ENCODE results near the gene CAMLG. TPM values are rescaled to one million over a fixed set of nuclear protein-coding genes. Genes with fewer than 3 reads are reported as not detected.

Gene CAMLG
- total RNA-seq, 1 donor from 2014 or later: 18.7 TPM

GRCh38 chr5:134769206-134769605 lies 30.9 kb downstream of the CAMLG start:
- intact Hi-C loops (cut with DNase I): no loop called here
- DNase-seq (ENCODE audit: low spot score): no peak

- intact Hi-C loops (cut with DNase I): no loop called here
- DNase-seq (ENCODE audit: low spot score): no peak
Observed at GRCh38 chr5:134772461-134773125, 34.2 kb downstream of the CAMLG start.

GRCh38 chr5:134777366-134777765 lies 39.0 kb downstream of the CAMLG start:
- no peak for DNase-seq (ENCODE audit: low spot score)
- intact Hi-C loops (cut with DNase I): no loop called here

- intact Hi-C loops (cut with DNase I): no loop called here
- DNase-seq (ENCODE audit: low spot score): no peak
Observed at GRCh38 chr5:134784241-134784920, 46.0 kb downstream of the CAMLG start.

- DNase-seq (ENCODE audit: low spot score): no peak
- intact Hi-C loops (cut with DNase I): no loop called here
Observed at GRCh38 chr5:134784946-134785620, 46.7 kb downstream of the CAMLG start.

- no peak for DNase-seq (ENCODE audit: low spot score)
- intact Hi-C loops (cut with DNase I): no loop called here
Observed at GRCh38 chr5:134787692-134788091, 49.3 kb downstream of the CAMLG start.

- intact Hi-C loops (cut with DNase I): no loop called here
- no peak for DNase-seq (ENCODE audit: low spot score)
Observed at GRCh38 chr5:134791580-134791979, 53.2 kb downstream of the CAMLG start.

- DNase-seq (ENCODE audit: low spot score): no peak
Observed at GRCh38 chr5:134792286-134792685, 53.9 kb downstream of the CAMLG start.

GRCh38 chr5:134793111-134793510 lies 54.8 kb downstream of the CAMLG start:
- intact Hi-C loops (cut with DNase I): no loop called here

More at GRCh38 chr5:134792286-134792685, 53.9 kb downstream of the CAMLG start:
- intact Hi-C loops (cut with DNase I): no loop called here

GRCh38 chr5:134794082-134794481 lies 55.7 kb downstream of the CAMLG start:
- intact Hi-C loops (cut with DNase I): no loop called here
- DNase-seq (ENCODE audit: low spot score): no peak

More at GRCh38 chr5:134793111-134793510, 54.8 kb downstream of the CAMLG start:
- no peak for DNase-seq (ENCODE audit: low spot score)

GRCh38 chr5:134794819-134795218 lies 56.5 kb downstream of the CAMLG start:
- intact Hi-C loops (cut with DNase I): no loop called here
- DNase-seq (ENCODE audit: low spot score): no peak

- no peak for DNase-seq (ENCODE audit: low spot score)
- intact Hi-C loops (cut with DNase I): no loop called here
Observed at GRCh38 chr5:134798468-134798867, 60.1 kb downstream of the CAMLG start.

Other genes starting within 250 kb of the CAMLG start
- gene JADE2, start 212.9 kb upstream of the CAMLG start, total RNA-seq: 25.7 TPM
- 85.9 TPM for gene SAR1B, start 105.7 kb upstream of the CAMLG start, total RNA-seq
- 12.4 TPM for gene SEC24A, start 89.8 kb upstream of the CAMLG start, total RNA-seq
- gene DDX46, start 20.2 kb downstream of the CAMLG start, total RNA-seq: 32.6 TPM
- 26.6 TPM for gene C5orf24, start 107.4 kb downstream of the CAMLG start, total RNA-seq
- gene TXNDC15, start 135.8 kb downstream of the CAMLG start, total RNA-seq: 46.6 TPM
- 21.2 TPM for gene PCBD2, start 166.6 kb downstream of the CAMLG start, total RNA-seq
- gene CATSPER3, start 229.4 kb downstream of the CAMLG start, total RNA-seq: 0.54 TPM